ENCODE results near the gene GPI.

The GPI gene

GRCh38 chr19:34359954-34360315, 5.1 kb upstream of the GPI start:
- no peak for DNase-seq (ENCODE audit: low read depth)
- no peak for TF ChIP-seq CTCF (conservative IDR thresholded peaks at IDR 0.05; ENCODE audit: low read depth, low read length)
- H3K4me3 ChIP-seq (ENCODE audit: low read depth, low read length), result peak overlapping the region; percentile 64

- no peak for DNase-seq (ENCODE audit: low read depth)
- no peak for TF ChIP-seq CTCF (conservative IDR thresholded peaks at IDR 0.05; ENCODE audit: low read depth, low read length)
- no peak overlapping the region for H3K4me3 ChIP-seq (ENCODE audit: low read depth, low read length)
Observed at GRCh38 chr19:34360354-34360909, 4.6 kb upstream of the GPI start.

- no peak for DNase-seq (ENCODE audit: low read depth)
- no peak for TF ChIP-seq CTCF (conservative IDR thresholded peaks at IDR 0.05; ENCODE audit: low read depth, low read length)
- H3K4me3 ChIP-seq (ENCODE audit: low read depth, low read length), result no peak overlapping the region
Observed at GRCh38 chr19:34362679-34363069, 2.3 kb upstream of the GPI start.

GRCh38 chr19:34363094-34363493, 1.9 kb upstream of the GPI start:
- no peak for DNase-seq (ENCODE audit: low read depth)
- TF ChIP-seq CTCF (conservative IDR thresholded peaks at IDR 0.05; ENCODE audit: low read depth, low read length), result no peak
- no peak overlapping the region for H3K4me3 ChIP-seq (ENCODE audit: low read depth, low read length)

- DNase-seq (ENCODE audit: low read depth), result no peak
- TF ChIP-seq CTCF (conservative IDR thresholded peaks at IDR 0.05; ENCODE audit: low read depth, low read length), result no peak
Observed at GRCh38 chr19:34363930-34364329, 1.1 kb upstream of the GPI start.

GRCh38 chr19:34364462-34364829, 550 bp upstream of the GPI start:
- peak overlapping the region; percentile 78 for H3K4me3 ChIP-seq (ENCODE audit: low read depth, low read length)
- peak; percentile 24 for DNase-seq (ENCODE audit: low read depth)
- no peak for TF ChIP-seq CTCF (conservative IDR thresholded peaks at IDR 0.05; ENCODE audit: low read depth, low read length)

More at GRCh38 chr19:34363930-34364329, 1.1 kb upstream of the GPI start:
- H3K4me3 ChIP-seq (ENCODE audit: low read depth, low read length), result no peak overlapping the region

Measured in choroid plexus epithelial cell (primary cell).